DOHH2 (cell line): ENCODE results near the gene PRDM1.

Experiments used
- H3F3A ChIP-seq: fragments of 200-600 bp; sonication (generic), shearing (Covaris generic); 2 replicates; pipeline ENCODE4 v1.6.0; 2016; ENCODE audit warnings: antibody characterized with exemption, mild to moderate bottlenecking; ENCODE audit not compliant: control insufficient read depth, insufficient read depth
- H3K27ac ChIP-seq: fragments of 200-600 bp; sonication (generic); 2 replicates; pipeline ENCODE4 v1.5.1; 2014; ENCODE audit warnings: low read depth, mild to moderate bottlenecking, low read length, moderate library complexity
- H3K27me3 ChIP-seq: fragments of 200-600 bp; sonication (generic); 2 replicates; pipeline ENCODE4 v1.6.1; 2014; ENCODE audit warnings: mild to moderate bottlenecking, low read length, mixed read lengths; ENCODE audit not compliant: control insufficient read depth
- H3K36me3 ChIP-seq: fragments of 200-600 bp; sonication (generic); 2 replicates; pipeline ENCODE4 v1.6.1; 2014; ENCODE audit warnings: mild to moderate bottlenecking, low read length, moderate library complexity, mixed read lengths; ENCODE audit not compliant: control insufficient read depth
- H3K4me1 ChIP-seq: fragments of 200-600 bp; sonication (generic); 2 replicates; pipeline ENCODE4 v1.6.1; 2014; ENCODE audit warnings: mild to moderate bottlenecking, low read length, mixed read lengths; ENCODE audit not compliant: control insufficient read depth
- H3K4me2 ChIP-seq: fragments of 200-600 bp; sonication (generic); 2 replicates; pipeline ENCODE4 v1.6.0; 2014; ENCODE audit warnings: mild to moderate bottlenecking, low read length, moderate library complexity
- H3K4me3 ChIP-seq: fragments of 200-600 bp; sonication (generic); 2 replicates; pipeline ENCODE4 v1.5.1; 2014; ENCODE audit warnings: mild to moderate bottlenecking, low read length, mixed read lengths
- H3K79me2 ChIP-seq: fragments of 200-600 bp; sonication (generic); 2 replicates; pipeline ENCODE4 v1.6.1; 2014; ENCODE audit warnings: mild to moderate bottlenecking, low read length, mixed read lengths; ENCODE audit not compliant: control insufficient read depth
- H3K9me2 ChIP-seq: fragments of 200-600 bp; sonication (generic); replicated peaks from 2 replicates; pipeline ENCODE4 v1.6.1; 2014; ENCODE audit warnings: mild to moderate bottlenecking, low read length, mixed read lengths; ENCODE audit not compliant: control insufficient read depth
- H3K9me3 ChIP-seq: fragments of 200-600 bp; sonication (generic); 2 replicates; pipeline ENCODE4 v1.6.1; 2014; ENCODE audit warnings: antibody characterized with exemption, low read length, mixed read lengths; ENCODE audit not compliant: control insufficient read depth, insufficient read depth
- H4K20me1 ChIP-seq: fragments of 200-600 bp; sonication (generic); 2 replicates; pipeline ENCODE4 v1.6.0; 2014; ENCODE audit warnings: low read depth, mild to moderate bottlenecking, antibody characterized with exemption, low read length, moderate library complexity; ENCODE audit not compliant: control insufficient read depth, insufficient read depth
- CTCF ChIP-seq: fragments of 200-600 bp; sonication (generic); IDR thresholded peaks from one replicate; pipeline ENCODE4 v1.5.1; 2014; ENCODE audit warnings: antibody characterized with exemption, mild to moderate bottlenecking, low read depth, low read length; ENCODE audit not compliant: poor library complexity, severe bottlenecking
- EZH2phosphoT487 ChIP-seq: fragments of 200-600 bp; sonication (generic); IDR thresholded peaks from 2 replicates; pipeline ENCODE4 v1.6.1; 2017; ENCODE audit warnings: borderline replicate concordance, mild to moderate bottlenecking, antibody characterized with exemption, low read length, moderate library complexity, mixed read lengths

Gene PRDM1

GRCh38 chr6:106114492-106114891 lies 28.4 kb downstream of the PRDM1 start:
- no peak overlapping the region for H3K4me2 ChIP-seq
- peaks cover 34% of the 10 kb centered on the region for H3K27me3 ChIP-seq
- no peaks in the 10 kb centered on the region for H3K4me1 ChIP-seq
- H3K9me2 ChIP-seq = no peaks in the 10 kb centered on the region
- H3K9me3 ChIP-seq = no peaks in the 10 kb centered on the region
- H3F3A ChIP-seq = no peaks in the 10 kb centered on the region
- no peak for TF ChIP-seq EZH2phosphoT487
- no peak for TF ChIP-seq CTCF
- H4K20me1 ChIP-seq = no peaks in the 10 kb centered on the region
- no peak overlapping the region for H3K27ac ChIP-seq
- H3K36me3 ChIP-seq = no peaks in the 10 kb centered on the region
- H3K79me2 ChIP-seq = no peaks in the 10 kb centered on the region
- H3K4me3 ChIP-seq = no peak overlapping the region

GRCh38 chr6:106115286-106115685 lies 29.1 kb downstream of the PRDM1 start:
- no peaks in the 10 kb centered on the region for H4K20me1 ChIP-seq
- no peaks in the 10 kb centered on the region for H3K36me3 ChIP-seq
- H3K27me3 ChIP-seq = peaks cover 34% of the 10 kb centered on the region
- H3K9me2 ChIP-seq = no peaks in the 10 kb centered on the region
- no peaks in the 10 kb centered on the region for H3F3A ChIP-seq
- H3K4me3 ChIP-seq = no peak overlapping the region
- H3K4me2 ChIP-seq = no peak overlapping the region
- TF ChIP-seq EZH2phosphoT487 = no peak
- TF ChIP-seq CTCF = no peak
- H3K79me2 ChIP-seq = no peaks in the 10 kb centered on the region
- no peaks in the 10 kb centered on the region for H3K4me1 ChIP-seq
- no peaks in the 10 kb centered on the region for H3K9me3 ChIP-seq
- H3K27ac ChIP-seq = no peak overlapping the region

- H4K20me1 ChIP-seq = no peaks in the 10 kb centered on the region
- H3K27ac ChIP-seq = no peak overlapping the region
- no peaks in the 10 kb centered on the region for H3K9me2 ChIP-seq
- peaks cover 30% of the 10 kb centered on the region for H3K27me3 ChIP-seq
- H3K4me3 ChIP-seq = no peak overlapping the region
- H3K36me3 ChIP-seq = no peaks in the 10 kb centered on the region
- H3K4me2 ChIP-seq = no peak overlapping the region
- TF ChIP-seq EZH2phosphoT487 = no peak
- no peak for TF ChIP-seq CTCF
- H3F3A ChIP-seq = no peaks in the 10 kb centered on the region
- no peaks in the 10 kb centered on the region for H3K79me2 ChIP-seq
- no peaks in the 10 kb centered on the region for H3K4me1 ChIP-seq
- no peaks in the 10 kb centered on the region for H3K9me3 ChIP-seq
Measured at GRCh38 chr6:106116125-106116832, 30.1 kb downstream of the PRDM1 start.
